ENCODE results near the gene RAP1GAP2.

The RAP1GAP2 gene

GRCh38 chr17:2912754-2913153 lies 116.5 kb downstream of the RAP1GAP2 start:
- no peak overlapping the region for H4K91ac ChIP-seq (ENCODE audit: low read depth, low read length)
- no peak overlapping the region for H3K27ac ChIP-seq (ENCODE audit: low read depth, low read length)
- no peak overlapping the region for H3K4ac ChIP-seq (ENCODE audit: low read depth, low read length)
- no peak overlapping the region for H3K18ac ChIP-seq (ENCODE audit: low read length)
- no peak overlapping the region for H4K12ac ChIP-seq (ENCODE audit: low read depth, low read length)
- H3K23ac ChIP-seq (ENCODE audit: low read length): no peak overlapping the region
- peaks cover 0 to 10% of the 10 kb centered on the region in 2 experiments for H3K36me3 ChIP-seq (ENCODE audit: control insufficient read depth in 1 of 2, insufficient read depth in 2 of 2, low read length in 2 of 2)
- no peak overlapping the region for H2AFZ ChIP-seq (ENCODE audit: insufficient read depth, low read length, poor library complexity)
- H3K14ac ChIP-seq (ENCODE audit: low read length): no peak overlapping the region
- no peak overlapping the region for H2BK12ac ChIP-seq (ENCODE audit: low read length)
- no peak overlapping the region for H3K4me3 ChIP-seq (ENCODE audit: low read depth, low read length)
- no peak overlapping the region for H2AK5ac ChIP-seq (ENCODE audit: low read length)
- H3K4me2 ChIP-seq (ENCODE audit: low read length): no peak overlapping the region
- H3K79me2 ChIP-seq (ENCODE audit: control insufficient read depth, insufficient read depth, low read length, poor library complexity): no peaks in the 10 kb centered on the region
- H3K79me1 ChIP-seq (ENCODE audit: low read length): no peaks in the 10 kb centered on the region
- H3K27me3 ChIP-seq (ENCODE audit: insufficient read depth, low read length): no peaks in the 10 kb centered on the region
- H2BK5ac ChIP-seq (ENCODE audit: low read depth, low read length, poor library complexity): no peak overlapping the region
- no peak overlapping the region for H4K8ac ChIP-seq (ENCODE audit: low read depth, low read length)
- no peaks in the 10 kb centered on the region for H3K9me3 ChIP-seq (ENCODE audit: insufficient read depth, low read depth, low read length)
- no peak overlapping the region for H3K9ac ChIP-seq (ENCODE audit: low read length)
- H3K4me1 ChIP-seq (ENCODE audit: control insufficient read depth in 1 of 2, insufficient read depth in 2 of 2, low read length in 2 of 2): peaks cover 0 to 2% of the 10 kb centered on the region in 2 experiments
- DNase-seq: no peak
- no peak overlapping the region for H2BK120ac ChIP-seq (ENCODE audit: insufficient read depth, low read length, poor library complexity)

- no peak for DNase-seq
- no peak overlapping the region for H2AFZ ChIP-seq (ENCODE audit: insufficient read depth, low read length, poor library complexity)
- H4K91ac ChIP-seq (ENCODE audit: low read depth, low read length): no peak overlapping the region
- no peak overlapping the region for H3K4me2 ChIP-seq (ENCODE audit: low read length)
- H3K9ac ChIP-seq (ENCODE audit: low read length): no peak overlapping the region
- no CpG with 5 or more reads among the region's 11 CpGs for WGBS (ENCODE audit: extremely low coverage, insufficient coverage, insufficient read length)
- no peak overlapping the region for H2BK5ac ChIP-seq (ENCODE audit: low read depth, low read length, poor library complexity)
- H3K23ac ChIP-seq (ENCODE audit: low read length): no peak overlapping the region
- H3K27me3 ChIP-seq (ENCODE audit: insufficient read depth, low read length): no peaks in the 10 kb centered on the region
- H3K4me3 ChIP-seq (ENCODE audit: low read depth, low read length): no peak overlapping the region
- H3K14ac ChIP-seq (ENCODE audit: low read length): no peak overlapping the region
- H3K79me1 ChIP-seq (ENCODE audit: low read length): no peaks in the 10 kb centered on the region
- no peak overlapping the region for H2BK120ac ChIP-seq (ENCODE audit: insufficient read depth, low read length, poor library complexity)
- no peaks in the 10 kb centered on the region for H3K4me1 ChIP-seq (ENCODE audit: control insufficient read depth in 1 of 2, insufficient read depth in 2 of 2, low read length in 2 of 2)
- H2AK5ac ChIP-seq (ENCODE audit: low read length): no peak overlapping the region
- H3K4ac ChIP-seq (ENCODE audit: low read depth, low read length): no peak overlapping the region
- H3K36me3 ChIP-seq (ENCODE audit: control insufficient read depth in 1 of 2, insufficient read depth in 2 of 2, low read length in 2 of 2): peaks cover 0 to 4% of the 10 kb centered on the region in 2 experiments
- H4K8ac ChIP-seq (ENCODE audit: low read depth, low read length): no peak overlapping the region
- H3K79me2 ChIP-seq (ENCODE audit: control insufficient read depth, insufficient read depth, low read length, poor library complexity): no peaks in the 10 kb centered on the region
- H3K9me3 ChIP-seq (ENCODE audit: insufficient read depth, low read depth, low read length): no peaks in the 10 kb centered on the region
- H3K27ac ChIP-seq (ENCODE audit: low read depth, low read length): no peak overlapping the region
- no peak overlapping the region for H4K12ac ChIP-seq (ENCODE audit: low read depth, low read length)
- no peak overlapping the region for H3K18ac ChIP-seq (ENCODE audit: low read length)
- no peak overlapping the region for H2BK12ac ChIP-seq (ENCODE audit: low read length)
Observed at GRCh38 chr17:2916461-2916860, 120.2 kb downstream of the RAP1GAP2 start.

GRCh38 chr17:2921443-2921842 lies 125.2 kb downstream of the RAP1GAP2 start:
- no peak overlapping the region for H2BK5ac ChIP-seq (ENCODE audit: low read depth, low read length, poor library complexity)
- H4K8ac ChIP-seq (ENCODE audit: low read depth, low read length): no peak overlapping the region
- H3K18ac ChIP-seq (ENCODE audit: low read length): no peak overlapping the region
- WGBS (ENCODE audit: extremely low coverage, insufficient coverage, insufficient read length): no CpG with 5 or more reads among the region's 18 CpGs
- H3K4ac ChIP-seq (ENCODE audit: low read depth, low read length): no peak overlapping the region
- no peak for DNase-seq
- peak overlapping the region; percentile 12 for H2AK5ac ChIP-seq (ENCODE audit: low read length)
- no peak overlapping the region for H2BK120ac ChIP-seq (ENCODE audit: insufficient read depth, low read length, poor library complexity)
- peaks cover 0 to 2% of the 10 kb centered on the region in 2 experiments for H3K36me3 ChIP-seq (ENCODE audit: control insufficient read depth in 1 of 2, insufficient read depth in 2 of 2, low read length in 2 of 2)
- H3K27ac ChIP-seq (ENCODE audit: low read depth, low read length): no peak overlapping the region
- no peak overlapping the region for H4K12ac ChIP-seq (ENCODE audit: low read depth, low read length)
- no peak overlapping the region for H3K4me3 ChIP-seq (ENCODE audit: low read depth, low read length)
- peak overlapping the region; percentile 1 for H2BK12ac ChIP-seq (ENCODE audit: low read length)
- peaks cover 11 to 15% of the 10 kb centered on the region in 2 experiments for H3K4me1 ChIP-seq (ENCODE audit: control insufficient read depth in 1 of 2, insufficient read depth in 2 of 2, low read length in 2 of 2)
- peaks cover 5% of the 10 kb centered on the region for H3K79me1 ChIP-seq (ENCODE audit: low read length)
- H3K27me3 ChIP-seq (ENCODE audit: insufficient read depth, low read length): no peaks in the 10 kb centered on the region
- no peak overlapping the region for H3K4me2 ChIP-seq (ENCODE audit: low read length)
- H3K79me2 ChIP-seq (ENCODE audit: control insufficient read depth, insufficient read depth, low read length, poor library complexity): peaks cover 2% of the 10 kb centered on the region
- no peak overlapping the region for H2AFZ ChIP-seq (ENCODE audit: insufficient read depth, low read length, poor library complexity)
- no peak overlapping the region for H3K14ac ChIP-seq (ENCODE audit: low read length)
- no peak overlapping the region for H4K91ac ChIP-seq (ENCODE audit: low read depth, low read length)
- H3K9ac ChIP-seq (ENCODE audit: low read length): no peak overlapping the region
- no peaks in the 10 kb centered on the region for H3K9me3 ChIP-seq (ENCODE audit: insufficient read depth, low read depth, low read length)
- H3K23ac ChIP-seq (ENCODE audit: low read length): no peak overlapping the region

DNA sequence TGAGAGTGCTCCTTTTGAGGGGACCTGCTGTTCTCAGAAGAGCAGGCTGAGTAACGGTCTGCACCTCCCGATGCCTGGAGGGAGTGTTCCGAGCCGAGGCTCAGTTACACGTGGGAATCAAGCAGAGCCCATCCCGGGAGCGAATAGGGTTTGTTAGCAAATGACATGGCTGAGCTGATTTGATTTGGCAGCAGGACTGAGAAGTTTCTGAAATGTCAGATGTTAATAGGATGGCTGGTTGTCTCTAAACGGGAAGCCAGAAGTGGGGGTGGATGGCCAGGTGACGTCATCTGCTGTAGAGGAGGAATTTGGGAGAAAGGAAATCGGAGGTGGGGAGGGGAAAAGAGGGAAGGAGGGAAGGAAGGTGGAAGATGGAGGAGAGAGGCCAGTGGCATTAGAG lies 128.0 kb downstream of the RAP1GAP2 start:
- Histone ChIP-seq H2AFZ (ENCODE audit: insufficient read depth, low read length, poor library complexity) (no peak overlapping the region), H3K14ac (ENCODE audit: low read length) (no peak overlapping the region), H2BK120ac (ENCODE audit: insufficient read depth, low read length, poor library complexity) (no peak overlapping the region), H3K9me3 (ENCODE audit: insufficient read depth, low read depth, low read length) (no peaks in the 10 kb centered on the region), H3K4me1 (ENCODE audit: control insufficient read depth in 1 of 2, insufficient read depth in 2 of 2, low read length in 2 of 2) (peaks cover 11 to 15% of the 10 kb centered on the region in 2 experiments), H3K36me3 (ENCODE audit: control insufficient read depth in 1 of 2, insufficient read depth in 2 of 2, low read length in 2 of 2) (no peaks in the 10 kb centered on the region), H4K91ac (ENCODE audit: low read depth, low read length) (peak overlapping the region; percentile 21), H4K12ac (ENCODE audit: low read depth, low read length) (no peak overlapping the region), H3K23ac (ENCODE audit: low read length) (no peak overlapping the region), H3K79me1 (ENCODE audit: low read length) (peaks cover 5% of the 10 kb centered on the region), H2BK5ac (ENCODE audit: low read depth, low read length, poor library complexity) (no peak overlapping the region), H3K27me3 (ENCODE audit: insufficient read depth, low read length) (no peaks in the 10 kb centered on the region), H3K18ac (ENCODE audit: low read length) (no peak overlapping the region), H4K8ac (ENCODE audit: low read depth, low read length) (no peak overlapping the region), H3K4me3 (ENCODE audit: low read depth, low read length) (no peak overlapping the region), H3K9ac (ENCODE audit: low read length) (no peak overlapping the region), H3K4ac (ENCODE audit: low read depth, low read length) (no peak overlapping the region), H3K4me2 (ENCODE audit: low read length) (no peak overlapping the region), H3K27ac (ENCODE audit: low read depth, low read length) (no peak overlapping the region), H2BK12ac (ENCODE audit: low read length) (peak overlapping the region; percentile 38), H2AK5ac (ENCODE audit: low read length) (no peak overlapping the region), H3K79me2 (ENCODE audit: control insufficient read depth, insufficient read depth, low read length, poor library complexity) (peaks cover 2% of the 10 kb centered on the region)
- DNase-seq: no peak
- WGBS (ENCODE audit: extremely low coverage, insufficient coverage, insufficient read length): 100% methylated on average over 1 of the region's 10 CpGs
